ENCODE results near the gene MYCL. TPM values are rescaled to one million over a fixed set of nuclear protein-coding genes. Genes with fewer than 3 reads are reported as not detected.

The MYCL gene, protein sequence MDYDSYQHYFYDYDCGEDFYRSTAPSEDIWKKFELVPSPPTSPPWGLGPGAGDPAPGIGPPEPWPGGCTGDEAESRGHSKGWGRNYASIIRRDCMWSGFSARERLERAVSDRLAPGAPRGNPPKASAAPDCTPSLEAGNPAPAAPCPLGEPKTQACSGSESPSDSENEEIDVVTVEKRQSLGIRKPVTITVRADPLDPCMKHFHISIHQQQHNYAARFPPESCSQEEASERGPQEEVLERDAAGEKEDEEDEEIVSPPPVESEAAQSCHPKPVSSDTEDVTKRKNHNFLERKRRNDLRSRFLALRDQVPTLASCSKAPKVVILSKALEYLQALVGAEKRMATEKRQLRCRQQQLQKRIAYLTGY
- 1.2 and 2.6 TPM in 2 replicates for total RNA-seq

DNA sequence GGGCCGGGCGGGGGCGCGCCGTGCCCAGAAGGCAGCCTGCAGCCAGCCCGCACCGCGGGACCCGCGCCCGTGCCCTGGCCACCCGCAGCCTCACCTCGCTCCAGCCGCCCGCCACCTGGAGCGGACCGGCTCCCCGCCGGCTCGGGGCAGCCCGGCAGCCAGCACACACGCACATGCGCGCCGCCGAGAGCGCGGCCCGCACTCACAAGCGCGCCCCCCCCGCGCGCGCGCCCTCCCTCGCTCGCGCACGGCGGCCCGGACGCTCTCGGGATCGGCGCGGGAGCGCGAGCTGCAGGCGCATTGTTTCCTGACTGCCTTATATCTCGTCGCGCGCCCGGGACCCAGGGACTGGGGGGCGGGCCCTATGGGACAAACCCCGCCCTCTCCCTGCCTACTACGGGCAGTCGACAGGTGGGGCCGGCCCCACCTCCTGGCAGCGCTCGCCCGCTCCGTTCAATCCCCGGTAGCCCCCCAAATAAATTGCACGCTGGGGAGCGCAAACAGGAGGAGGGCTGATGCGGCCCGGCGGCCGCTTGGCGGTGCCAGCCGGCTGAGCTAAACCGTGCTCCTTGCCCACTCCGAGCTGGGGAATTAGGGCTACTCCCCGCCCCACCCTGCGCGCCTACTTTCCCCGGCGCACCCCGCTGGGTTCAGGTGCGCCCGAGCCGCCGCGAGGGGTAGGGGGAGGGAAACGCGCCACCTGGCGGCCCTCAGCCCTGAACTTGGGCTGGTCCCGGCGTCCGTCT lies at the start of gene MYCL:
Gene MYCL (minus strand): TSS at position 204 of the 746 bp plus-strand sequence. CDS start 483 bp downstream, outside the sequence.
- H3K4me3 ChIP-seq (ENCODE audit: low read depth, low read length): peak within 1 kb of the TSS; percentile 68
- DNase-seq (ENCODE audit: low read depth): no peak
- TF ChIP-seq, protein P1, sequence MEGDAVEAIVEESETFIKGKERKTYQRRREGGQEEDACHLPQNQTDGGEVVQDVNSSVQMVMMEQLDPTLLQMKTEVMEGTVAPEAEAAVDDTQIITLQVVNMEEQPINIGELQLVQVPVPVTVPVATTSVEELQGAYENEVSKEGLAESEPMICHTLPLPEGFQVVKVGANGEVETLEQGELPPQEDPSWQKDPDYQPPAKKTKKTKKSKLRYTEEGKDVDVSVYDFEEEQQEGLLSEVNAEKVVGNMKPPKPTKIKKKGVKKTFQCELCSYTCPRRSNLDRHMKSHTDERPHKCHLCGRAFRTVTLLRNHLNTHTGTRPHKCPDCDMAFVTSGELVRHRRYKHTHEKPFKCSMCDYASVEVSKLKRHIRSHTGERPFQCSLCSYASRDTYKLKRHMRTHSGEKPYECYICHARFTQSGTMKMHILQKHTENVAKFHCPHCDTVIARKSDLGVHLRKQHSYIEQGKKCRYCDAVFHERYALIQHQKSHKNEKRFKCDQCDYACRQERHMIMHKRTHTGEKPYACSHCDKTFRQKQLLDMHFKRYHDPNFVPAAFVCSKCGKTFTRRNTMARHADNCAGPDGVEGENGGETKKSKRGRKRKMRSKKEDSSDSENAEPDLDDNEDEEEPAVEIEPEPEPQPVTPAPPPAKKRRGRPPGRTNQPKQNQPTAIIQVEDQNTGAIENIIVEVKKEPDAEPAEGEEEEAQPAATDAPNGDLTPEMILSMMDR (conservative IDR thresholded peaks at IDR 0.05; ENCODE audit: low read depth, low read length): peak; percentile 70

GRCh38 chr1:39949891-39950290 lies 48.2 kb upstream of the MYCL start:
- no peak overlapping the region for H3K4me3 ChIP-seq (ENCODE audit: low read depth, low read length)
- TF ChIP-seq, protein P1 (conservative IDR thresholded peaks at IDR 0.05; ENCODE audit: low read depth, low read length): no peak
- DNase-seq (ENCODE audit: low read depth): no peak

- DNase-seq (ENCODE audit: low read depth): no peak
- no peak overlapping the region for H3K4me3 ChIP-seq (ENCODE audit: low read depth, low read length)
- TF ChIP-seq, protein P1 (conservative IDR thresholded peaks at IDR 0.05; ENCODE audit: low read depth, low read length): no peak
Observed at GRCh38 chr1:39947260-39947659, 45.5 kb upstream of the MYCL start.

DNA sequence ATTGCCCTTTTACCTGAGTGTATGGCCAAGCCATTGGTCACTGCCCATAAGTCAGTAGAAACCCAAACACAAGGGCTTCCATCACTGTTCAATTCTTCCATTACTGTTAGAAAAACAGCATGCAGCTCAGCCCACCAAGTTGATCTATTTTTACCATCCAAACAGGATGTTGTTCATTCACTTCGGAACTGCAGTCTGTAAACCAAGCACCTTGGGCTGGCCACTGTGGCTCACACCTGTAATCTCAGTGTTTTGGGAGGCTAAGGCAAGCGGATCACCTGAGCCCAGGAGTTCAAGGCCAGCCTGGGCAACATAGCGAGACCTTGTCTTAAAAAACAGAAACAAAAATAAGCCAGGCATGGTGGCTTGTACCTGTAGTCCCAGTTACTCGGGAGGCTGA lies 44.5 kb upstream of the MYCL start:
- no peak overlapping the region for H3K4me3 ChIP-seq (ENCODE audit: low read depth, low read length)
- no peak for DNase-seq (ENCODE audit: low read depth)
- TF ChIP-seq, protein P1 (conservative IDR thresholded peaks at IDR 0.05; ENCODE audit: low read depth, low read length): no peak

DNA sequence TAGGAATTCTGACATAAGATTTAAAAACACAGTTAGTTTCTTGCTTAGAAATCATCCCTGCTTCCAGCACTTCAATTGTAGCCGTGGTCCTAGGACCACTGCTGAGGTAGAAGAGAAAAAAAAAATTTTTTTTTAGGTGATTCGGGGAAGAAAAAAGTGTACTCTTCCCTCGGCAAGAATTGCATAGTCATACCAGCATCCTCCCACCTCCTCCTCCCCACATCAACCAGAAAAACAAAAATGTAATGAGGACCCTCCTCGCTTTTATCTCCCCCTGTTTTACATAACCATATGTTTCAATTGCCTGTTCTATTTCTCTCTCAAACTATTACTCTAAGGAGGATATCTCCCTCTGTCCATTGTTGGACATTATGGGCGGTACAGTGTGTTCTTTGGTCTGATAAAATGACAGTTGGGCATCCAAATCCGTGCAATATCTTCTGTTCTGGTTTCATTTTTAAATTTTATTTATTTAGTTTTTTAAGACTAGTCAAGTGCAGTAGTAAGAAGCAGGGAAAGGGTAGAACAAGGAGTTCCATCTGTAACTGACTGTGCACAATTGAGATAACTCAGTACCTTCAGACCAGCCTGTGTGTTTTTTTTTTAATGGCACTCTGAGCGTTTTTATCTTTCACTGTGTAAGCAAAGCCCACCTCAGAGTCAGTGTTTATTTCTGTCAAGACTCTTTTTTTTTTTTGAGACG lies 42.8 kb upstream of the MYCL start:
- no peak for DNase-seq (ENCODE audit: low read depth)
- TF ChIP-seq, protein P1 (conservative IDR thresholded peaks at IDR 0.05; ENCODE audit: low read depth, low read length): no peak
- H3K4me3 ChIP-seq (ENCODE audit: low read depth, low read length): no peak overlapping the region

GRCh38 chr1:39943471-39944290 lies 42.0 kb upstream of the MYCL start:
- no peak for DNase-seq (ENCODE audit: low read depth)
- H3K4me3 ChIP-seq (ENCODE audit: low read depth, low read length): no peak overlapping the region
- TF ChIP-seq, protein P1 (conservative IDR thresholded peaks at IDR 0.05; ENCODE audit: low read depth, low read length): no peak
